T-helper 9 cell (primary cell): ENCODE data around the gene CDKL5.
"Not testable (repeated sequence)": the region's sequence is repeated elsewhere in the genome, so short reads cannot be mapped to it uniquely, and the experiment has no call there.

ENCODE experiments used
- DNase-seq: peaks from one replicate; pipeline ENCODE4 v3.0.0-alpha.2; 2020
- total RNA-seq, 2 donors: gene quantifications; one replicate each; lab custom pipeline; 2026; lab: John Stamatoyannopoulos, UW

Gene CDKL5
- total RNA-seq = 8.2 to 11.1 reads per million in 2 donors

DNA sequence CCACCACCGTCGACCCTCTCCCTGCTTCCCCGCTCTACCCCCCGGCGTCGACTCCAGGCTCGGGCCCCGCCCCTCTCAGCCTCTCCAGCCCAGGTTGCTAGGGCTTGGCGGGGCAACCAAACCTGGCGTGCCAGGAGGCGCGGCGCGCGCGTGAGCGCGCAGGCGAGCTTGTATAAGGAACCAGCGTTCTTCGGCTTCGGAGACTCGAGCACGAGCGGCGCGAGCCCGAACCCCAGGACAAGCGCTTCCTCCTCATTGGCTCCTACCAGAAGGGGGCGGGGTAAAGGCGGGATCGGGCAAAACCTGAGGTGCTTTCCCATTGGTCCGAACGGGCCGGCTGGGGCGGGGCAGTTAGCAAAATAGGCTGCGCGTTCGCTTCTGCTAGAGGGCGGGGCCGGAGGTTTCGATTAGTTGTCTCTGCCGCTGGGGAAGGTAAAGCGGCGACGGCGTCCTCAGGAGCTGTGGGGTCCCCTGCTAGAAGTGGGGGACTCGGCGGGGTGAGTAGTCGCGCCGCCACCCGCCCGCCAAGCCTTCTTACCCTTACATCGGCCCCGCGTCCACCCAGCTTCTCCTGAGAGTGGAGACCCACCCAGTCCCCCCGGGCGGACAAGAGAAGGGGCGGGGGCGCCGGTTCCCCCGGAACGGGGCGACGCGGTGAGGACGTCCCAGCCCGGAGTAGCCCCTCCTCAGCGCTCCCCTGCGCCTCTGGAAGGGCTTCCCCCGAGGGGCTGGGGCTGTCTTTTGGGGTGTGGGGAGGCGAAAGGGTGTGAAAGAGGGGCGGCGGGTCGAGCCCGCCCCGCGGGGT, at the start of gene CDKL5:
TSS of gene CDKL5 (plus strand) at position 410 of the 805 bp plus-strand sequence. CDS start 81,489 bp downstream, outside the sequence.
- peak; percentile 92 for DNase-seq

DNA sequence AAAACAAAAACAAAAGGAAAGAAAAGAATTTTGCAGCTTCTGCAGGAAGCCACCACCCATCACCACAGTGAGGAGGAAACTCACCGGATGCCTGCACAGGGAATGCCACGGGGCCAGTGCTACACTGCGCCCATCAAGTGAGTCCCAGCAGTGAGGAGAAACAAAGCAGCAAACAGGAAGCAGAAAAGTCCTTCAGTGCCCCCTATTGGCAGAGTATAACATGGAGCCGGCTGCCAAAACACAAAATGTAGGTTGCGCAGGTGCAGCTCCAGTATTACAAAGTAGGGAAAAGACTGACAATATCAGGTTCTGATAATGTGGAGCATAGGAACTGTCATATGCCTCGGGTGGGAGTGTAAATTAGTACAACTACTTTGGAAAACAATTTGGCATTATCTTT, 47.6 kb upstream of the CDKL5 start:
- DNase-seq = no peak

DNA sequence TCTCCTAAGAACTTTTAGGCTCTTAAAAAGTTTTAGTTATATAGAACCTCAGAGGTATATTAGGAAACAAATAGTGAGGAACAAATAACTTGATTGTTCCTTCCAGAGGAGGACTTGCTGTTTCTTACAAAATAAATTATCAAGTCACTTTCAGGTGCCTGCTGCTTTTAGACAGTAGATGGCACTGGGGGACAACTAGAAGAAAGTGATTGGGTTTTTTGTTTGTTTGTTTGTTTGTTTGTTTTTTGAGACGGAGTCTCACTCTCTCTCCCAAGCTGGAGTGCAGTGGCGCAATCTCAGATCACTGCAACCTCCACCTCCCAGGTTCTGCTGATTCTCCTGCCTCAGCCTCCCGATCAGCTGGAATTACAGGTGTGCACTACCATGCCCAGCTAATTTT, 35.4 kb upstream of the CDKL5 start:
- no peak for DNase-seq

DNA sequence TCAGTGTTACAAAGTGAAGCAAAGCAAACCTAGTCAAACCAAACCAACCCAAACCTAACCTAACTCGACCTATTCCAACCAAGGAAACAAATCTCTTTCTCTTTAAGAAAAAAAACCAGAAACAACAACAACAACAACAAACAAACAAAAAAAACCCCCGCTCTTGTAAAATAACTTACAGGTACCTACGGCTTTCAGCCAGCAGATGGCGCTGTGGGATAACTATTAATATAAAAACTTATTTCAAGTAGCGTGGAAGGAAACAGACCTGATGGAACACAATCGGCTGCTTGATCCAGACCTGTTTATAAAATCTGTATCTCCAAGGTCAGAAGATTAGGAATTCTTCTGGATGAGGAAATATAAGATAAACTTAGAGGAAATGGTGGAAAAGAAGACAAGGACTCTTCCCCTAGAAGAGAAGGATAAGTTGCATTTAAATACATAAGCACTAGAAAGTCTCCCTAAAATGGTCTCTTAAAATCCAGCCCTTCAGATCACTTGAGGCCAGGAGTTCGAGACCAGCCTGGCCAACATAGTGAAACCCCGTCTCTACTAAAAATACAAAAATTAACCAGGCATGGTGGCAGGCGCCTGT, 34.4 kb upstream of the CDKL5 start:
- DNase-seq = peak; percentile 73

DNA sequence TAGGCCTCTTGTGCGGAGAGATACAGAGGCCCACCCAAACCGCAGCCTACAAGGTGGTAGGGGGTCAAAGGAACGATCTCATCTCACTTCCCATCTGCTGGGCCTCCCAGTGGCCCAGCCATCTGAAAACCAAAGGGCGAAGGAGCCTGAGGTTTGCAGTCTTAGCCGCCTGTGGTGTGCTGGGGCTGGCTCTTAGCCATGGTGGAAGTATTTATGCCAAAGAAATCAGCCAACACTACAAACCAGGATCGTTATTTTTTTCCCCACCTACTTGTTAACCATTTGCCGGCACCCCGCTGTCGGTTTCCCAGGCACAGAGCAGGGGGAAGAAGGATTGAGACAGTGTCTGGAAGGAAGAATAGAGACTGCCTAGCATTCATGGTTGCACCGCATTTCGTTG, 30.9 kb upstream of the CDKL5 start:
- DNase-seq = no peak

DNA sequence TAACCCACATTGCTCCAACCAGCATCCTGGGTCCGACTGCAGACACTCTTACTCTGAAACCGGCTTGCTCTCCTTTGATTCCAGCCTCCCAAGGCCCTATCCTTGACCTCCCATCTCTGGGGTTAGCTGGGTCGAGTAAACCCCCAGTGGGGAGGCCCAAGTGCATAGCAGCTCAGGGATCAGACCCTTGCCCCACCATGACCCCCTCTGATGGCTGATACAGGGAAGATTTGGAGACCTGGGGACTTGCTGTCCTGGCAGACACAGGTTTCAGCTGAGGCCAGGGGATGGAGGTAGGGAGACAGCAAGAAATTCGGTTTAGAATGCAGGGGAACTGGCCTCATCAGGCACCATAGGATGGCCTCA, 23.6 kb upstream of the CDKL5 start:
- DNase-seq = no peak

DNA sequence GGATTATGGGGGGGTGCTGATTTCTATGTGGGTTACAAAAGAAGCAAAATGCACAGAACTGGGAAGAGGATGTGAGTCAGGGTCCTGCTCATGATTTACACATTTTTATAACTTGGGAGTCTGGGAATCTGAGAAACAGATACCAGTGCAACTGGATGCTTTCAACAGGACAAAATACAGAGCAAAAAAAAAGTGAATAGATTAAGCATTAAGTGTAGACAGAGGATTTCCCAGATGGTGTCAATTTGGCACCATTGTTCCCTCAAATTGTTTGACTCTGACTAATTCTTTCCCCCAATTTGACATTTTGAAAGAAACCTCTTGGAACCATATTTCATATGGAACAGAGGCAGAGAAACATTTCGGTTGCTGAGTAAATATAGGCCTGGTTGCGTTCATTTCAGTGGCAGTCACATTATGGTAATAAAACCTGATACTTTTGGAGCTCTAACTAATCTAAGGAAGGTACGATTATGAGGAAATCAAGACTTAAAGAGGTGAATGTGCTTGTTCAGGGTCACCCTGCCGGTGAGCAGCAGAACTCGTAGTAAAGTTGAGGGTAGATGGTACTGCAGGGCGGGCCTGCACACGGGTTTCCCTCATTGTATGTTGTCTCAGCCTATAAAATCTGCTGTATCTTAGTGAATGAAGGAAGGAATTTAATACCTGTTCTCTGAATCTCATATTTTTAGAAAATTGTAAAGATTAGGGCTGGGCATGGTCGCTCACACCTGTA, 18.7 kb upstream of the CDKL5 start:
- DNase-seq = no peak

DNA sequence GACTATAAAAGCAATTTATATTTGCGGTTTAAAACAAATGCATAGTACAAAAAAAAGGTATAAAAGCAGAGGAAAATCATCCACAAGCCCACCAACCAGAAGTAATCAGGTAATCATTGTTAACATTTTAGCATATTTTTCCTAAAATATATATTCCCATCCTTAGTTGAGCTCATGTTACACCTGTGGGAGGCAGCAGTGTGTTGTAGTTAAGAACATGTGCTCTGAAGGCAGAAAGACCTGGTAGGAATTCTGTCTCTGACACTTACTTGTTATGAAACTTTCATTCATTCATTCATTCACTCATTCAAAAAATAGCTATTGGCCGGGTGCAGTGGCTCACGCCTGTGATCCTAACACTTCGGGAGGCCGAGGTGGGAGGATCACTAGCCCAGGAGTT, 15.4 kb upstream of the CDKL5 start:
- DNase-seq = no peak

DNA sequence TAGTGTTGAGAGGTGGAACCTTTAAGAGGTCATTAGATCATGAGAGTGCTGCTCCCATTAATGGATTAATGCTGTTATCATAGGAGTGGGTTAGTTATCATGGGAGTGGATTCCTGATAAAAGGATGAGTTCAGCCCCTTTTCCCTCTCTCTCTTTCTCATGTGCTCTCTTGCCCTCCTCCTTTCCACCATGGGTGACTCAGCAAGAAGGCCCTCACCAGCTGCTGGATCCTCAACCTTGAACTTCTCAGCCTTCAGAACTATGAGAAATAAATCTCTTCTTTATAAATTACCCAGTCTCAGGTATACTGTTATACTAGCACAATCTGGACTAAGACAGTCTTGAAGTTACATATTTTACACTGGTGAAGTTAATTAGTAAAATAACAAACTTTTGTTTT, 10.0 kb upstream of the CDKL5 start:
- no peak for DNase-seq

DNA sequence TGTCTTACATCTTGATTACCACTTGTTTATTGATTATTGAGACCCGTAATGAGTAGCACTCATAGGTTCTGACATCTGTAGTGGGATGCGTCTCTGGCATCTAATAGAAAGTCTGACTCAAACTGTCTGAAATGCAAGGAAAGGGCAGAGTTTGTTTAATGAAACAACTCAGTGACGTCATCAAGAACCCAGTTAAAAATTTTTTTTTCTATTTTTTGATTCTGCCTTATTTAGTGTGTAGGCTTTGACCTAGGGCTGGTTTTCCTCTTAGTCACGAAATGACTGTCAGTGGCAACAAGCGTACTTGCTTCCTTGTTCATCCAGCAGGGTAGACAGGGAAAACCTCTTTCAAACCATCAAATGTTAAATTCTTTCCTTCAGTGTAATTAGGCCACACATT, 3.1 kb upstream of the CDKL5 start:
- no peak for DNase-seq

DNA sequence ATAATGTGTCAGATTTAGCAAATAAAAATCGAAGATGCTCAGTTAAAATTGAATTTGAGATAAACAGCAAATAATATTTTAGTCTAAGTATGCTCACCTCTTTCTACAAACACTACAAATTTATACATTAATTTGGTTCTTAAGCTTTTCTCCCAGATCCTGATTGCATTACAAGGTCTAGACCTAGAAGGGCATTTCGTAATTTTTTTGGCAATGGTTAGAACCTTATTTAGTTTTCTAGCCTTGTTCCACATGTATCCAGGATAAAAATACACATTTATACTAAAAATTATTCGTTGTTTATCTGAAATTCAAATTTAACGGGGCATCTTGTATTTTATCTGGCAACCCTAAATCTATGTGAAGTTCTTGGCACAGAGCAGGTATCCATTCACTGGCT, 2.5 kb upstream of the CDKL5 start:
- no peak for DNase-seq

DNA sequence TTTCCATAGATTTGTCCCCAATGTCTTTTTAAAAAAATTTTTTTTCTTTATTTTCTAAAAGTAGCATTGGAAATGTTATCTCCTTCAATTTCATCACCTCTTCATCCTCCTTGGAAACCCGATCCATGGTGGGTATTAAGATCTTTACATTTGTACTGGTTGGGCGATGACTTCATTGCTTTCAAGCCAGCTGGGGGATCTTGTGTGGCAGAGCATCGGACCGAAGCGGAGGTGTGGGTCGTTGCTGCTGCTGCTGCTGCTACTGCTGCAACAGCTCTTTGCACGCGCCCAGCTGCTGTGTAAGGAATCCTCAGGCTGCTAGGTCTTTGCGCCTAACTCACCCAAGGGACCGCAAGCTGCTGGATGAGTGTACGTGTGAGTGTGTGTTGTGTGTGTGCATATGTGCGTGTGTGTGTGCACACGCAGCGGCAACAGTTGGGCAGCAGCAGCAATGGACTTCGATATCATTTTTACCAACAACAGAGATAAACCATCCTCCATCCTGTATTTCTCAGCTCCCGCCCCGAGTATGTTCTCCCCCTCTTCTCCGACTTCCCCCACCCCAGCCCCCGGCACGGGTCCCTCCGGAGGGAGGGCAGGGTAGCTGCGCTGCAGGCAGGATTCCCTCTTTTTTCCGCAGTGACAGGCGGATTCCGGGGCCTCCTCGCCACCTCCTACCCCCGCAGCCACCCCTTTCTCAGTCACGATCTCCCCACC, 768 bp upstream of the CDKL5 start:
- DNase-seq = peak; percentile 7

DNA sequence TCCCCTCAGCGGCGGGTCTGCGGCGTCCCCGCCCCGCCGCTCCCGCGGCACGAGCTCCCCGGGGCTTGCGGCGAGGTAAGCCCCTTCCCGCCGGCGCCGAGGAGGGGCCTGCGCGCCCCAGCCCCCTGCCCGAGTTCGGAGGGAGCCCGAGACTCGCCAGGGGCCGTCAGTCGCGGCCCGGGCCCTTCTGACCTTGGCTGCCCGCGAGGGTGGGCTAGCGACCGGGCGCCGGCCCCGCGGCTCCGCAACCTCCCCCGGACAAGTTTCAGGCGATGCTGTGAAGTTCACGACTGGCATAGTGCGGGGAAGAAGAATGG, 554 bp downstream of the CDKL5 start:
- DNase-seq = no peak

DNA sequence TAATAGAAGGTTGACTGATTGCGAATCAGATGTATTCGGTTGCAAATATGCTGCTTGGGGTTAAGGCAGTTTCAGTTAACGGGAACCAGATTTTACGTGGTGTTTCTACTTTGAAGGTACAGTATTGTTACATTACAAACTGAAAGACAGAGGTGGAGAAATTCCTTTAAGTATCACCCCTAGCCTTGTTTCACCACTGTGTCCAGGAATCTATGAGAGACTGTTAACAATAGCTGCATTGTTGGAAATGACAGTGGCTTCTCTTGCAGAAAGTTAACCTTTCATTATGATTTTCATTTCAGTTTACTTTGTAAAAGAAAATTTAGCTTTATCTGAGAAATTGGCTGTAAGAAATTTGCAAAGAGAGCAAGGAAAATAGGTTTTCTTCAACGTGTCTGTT, 2.6 kb downstream of the CDKL5 start:
- no peak for DNase-seq

DNA sequence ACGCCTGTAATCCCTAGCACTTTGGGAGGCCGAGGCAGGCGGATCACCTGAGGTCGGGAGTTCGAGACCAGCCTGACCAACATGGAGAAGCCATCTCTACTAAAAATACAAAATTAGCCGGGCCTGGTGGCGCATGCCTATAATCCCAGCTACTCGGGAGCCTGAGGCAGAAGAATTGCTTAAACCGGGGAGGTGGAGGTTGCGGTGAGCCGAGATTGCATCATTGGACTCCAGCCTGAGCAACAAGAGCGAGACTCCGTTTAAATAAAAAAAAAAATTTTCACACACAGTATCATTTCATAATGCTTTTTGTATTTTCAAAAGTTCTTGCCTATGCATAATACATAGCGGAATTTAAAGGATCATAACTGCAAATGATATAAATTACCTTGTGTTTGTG, 7.9 kb downstream of the CDKL5 start:
- DNase-seq = not testable (repeated sequence)

DNA sequence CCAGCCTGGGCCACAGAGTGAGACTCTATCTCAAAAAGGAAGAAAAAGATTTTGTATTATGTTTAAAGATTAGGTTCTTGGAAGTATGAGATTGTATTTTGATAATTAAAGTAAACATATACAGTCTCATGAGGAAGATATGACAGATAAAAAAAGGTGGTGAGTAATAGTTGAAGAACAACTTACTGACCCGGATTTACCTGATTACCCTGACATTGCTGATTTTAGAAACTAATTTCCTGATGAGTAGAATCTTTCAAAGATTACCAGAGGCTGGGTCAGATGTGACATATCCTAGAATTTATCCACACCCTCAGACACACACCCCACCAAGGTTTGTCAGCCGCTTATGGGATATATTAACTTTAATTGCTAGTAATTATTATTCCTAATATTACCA, 9.5 kb downstream of the CDKL5 start:
- DNase-seq = no peak

DNA sequence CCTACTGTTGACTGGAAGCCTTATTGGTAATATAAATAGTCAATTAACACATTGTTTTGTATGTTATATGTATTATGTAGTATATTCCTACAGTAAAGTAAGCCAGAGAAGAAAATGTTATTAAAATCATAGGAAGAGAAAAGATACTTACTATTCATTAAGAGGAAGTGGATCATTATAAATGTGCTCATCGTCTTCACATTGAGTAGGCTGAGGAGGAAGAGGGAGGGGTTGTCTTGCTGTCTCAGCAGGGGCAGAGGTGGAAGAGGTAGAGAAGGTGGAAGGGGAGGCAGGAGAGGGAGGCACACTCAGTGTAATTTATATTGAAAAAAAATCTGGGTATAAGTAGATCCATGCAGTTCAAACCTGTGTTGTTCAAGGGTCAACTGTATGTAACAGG, 10.6 kb downstream of the CDKL5 start:
- DNase-seq = no peak

DNA sequence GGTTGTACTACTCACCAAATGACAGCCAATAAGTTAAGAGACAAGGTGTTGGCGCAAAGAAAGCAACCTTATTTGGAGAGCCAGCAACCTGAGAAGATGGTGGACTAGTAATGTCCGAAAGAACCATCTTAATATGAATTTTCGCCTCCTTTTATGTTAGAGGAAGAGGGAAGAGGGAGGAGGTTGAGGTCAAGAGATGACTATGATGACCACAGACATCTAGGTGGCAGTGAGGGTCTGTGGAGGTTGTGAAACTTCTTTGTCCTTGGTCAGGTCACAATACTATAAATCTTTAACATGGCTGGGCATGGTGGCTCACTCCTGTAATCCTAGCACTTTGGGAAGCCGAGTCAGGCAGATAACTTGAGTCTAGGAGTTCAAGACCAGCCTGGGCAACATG, 15.4 kb downstream of the CDKL5 start:
- DNase-seq = no peak

DNA sequence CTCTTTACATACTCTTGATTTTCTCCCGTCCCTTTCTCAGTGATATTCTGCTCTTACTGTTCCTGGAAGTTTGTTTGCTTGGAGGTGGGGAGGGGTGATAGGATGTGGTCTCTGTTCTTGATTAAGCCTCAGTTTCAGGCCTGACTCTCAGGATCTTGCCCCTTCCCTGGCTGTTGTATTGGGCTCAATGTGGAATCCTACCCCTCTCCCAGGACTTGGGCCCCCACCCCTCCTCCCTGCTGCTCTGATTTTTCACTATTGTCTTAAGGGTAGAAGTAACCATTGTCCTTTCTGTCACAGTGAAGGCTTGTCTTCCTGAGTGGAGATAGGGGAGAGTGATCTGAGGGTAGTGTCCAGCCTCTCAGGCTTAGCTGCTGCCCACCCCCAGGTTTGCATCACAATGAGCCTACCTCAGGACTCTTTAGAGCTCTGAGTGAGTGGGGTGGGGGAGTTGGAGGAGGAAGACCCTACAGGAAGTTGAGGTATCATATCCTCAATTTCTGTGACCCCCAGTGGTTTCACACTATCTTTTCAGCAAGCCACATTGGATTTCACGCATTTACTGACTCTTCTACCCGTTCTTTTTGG, 16.5 kb downstream of the CDKL5 start:
- DNase-seq = no peak

DNA sequence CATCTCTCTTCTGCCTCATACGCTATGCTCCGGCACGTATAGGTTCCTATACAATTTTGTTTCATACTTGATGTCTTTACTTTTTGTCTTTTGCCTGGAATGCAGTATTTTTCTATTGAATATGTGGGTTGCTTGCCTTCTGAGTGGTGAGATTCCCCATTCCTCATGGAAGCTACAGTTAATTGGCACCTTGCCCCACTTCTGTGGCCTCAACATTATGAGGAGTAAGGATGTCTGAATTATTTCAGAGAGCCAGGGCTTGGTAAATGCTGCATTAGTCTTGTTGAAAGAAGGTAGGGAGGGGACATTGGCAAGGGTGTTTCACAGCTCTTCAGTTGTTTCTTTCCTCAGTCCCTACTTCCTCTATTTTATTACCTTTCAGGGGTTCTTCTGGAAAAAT, 23.0 kb downstream of the CDKL5 start:
- no peak for DNase-seq

DNA sequence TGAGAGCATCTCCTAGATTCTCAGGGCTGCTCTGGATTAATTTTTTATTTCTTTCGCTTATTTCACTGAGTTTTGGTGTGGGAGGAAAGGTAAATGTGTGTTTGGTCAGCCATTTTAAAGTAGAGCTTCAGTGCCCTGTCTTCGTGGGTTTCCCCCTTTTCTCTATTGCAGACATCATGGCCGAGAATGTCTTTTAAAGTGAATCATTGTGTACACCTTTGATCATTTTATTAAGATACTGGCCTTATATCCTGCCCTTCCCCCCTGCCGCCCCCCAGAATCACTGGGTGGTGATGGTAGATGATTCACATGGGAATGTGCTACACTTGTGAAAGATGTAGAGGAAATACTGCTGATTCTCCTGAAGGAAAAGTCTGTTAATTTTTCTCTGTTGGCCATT, 23.8 kb downstream of the CDKL5 start:
- no peak for DNase-seq

DNA sequence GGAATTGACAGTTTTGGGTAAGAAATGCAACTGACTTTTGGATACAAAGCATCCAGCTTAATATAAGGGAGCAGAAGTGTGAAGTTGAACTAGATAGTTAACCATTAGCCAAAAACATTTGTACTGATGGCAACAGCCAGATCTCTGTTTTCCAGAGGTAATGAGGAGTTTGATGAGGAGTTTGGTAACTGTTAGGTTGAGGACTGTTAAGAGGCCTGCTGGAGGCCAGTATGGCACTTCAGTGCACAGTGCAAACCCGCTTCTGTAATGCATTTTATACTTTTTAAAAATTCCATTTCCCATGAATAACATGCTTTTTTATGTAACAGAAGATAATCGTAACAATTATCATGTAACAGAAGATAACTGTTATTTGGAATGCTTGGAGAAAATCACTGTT, 30.0 kb downstream of the CDKL5 start:
- no peak for DNase-seq

DNA sequence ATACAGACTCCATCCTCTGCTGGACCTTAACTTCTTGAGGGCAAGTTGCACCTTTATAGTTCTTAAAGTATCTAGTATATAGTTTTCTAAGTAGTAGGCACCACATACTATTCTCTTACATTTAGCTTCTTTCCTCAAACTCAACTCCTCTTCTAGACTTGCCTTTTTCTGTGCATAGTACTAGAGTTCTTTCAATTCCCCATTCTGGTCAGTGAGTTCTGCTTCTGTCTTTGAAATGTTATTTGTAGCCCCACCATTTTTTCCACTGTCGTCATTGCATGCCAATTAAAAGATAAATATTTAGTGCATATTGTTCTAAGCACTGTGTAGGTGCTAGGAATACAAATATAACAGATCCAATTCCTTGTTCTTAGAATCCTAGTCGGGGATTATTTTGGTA, 31.6 kb downstream of the CDKL5 start:
- DNase-seq = no peak
